H1 (cell line): ENCODE measurements around the gene IL10. TPM values are rescaled to one million over a fixed set of nuclear protein-coding genes. Genes with fewer than 3 reads are reported as not detected.

Experiments used
- CTCF ChIA-PET: fragments of 300-600 bp; sonication (Branson Sonifier 250); formaldehyde crosslinking; loops from one replicate; lab custom pipeline; 2021; ENCODE audit not compliant: partially characterized antibody; lab: Charles Lee
- POLR2A ChIA-PET: fragments of 300-600 bp; sonication (Branson Sonifier 250); formaldehyde crosslinking; loops from one replicate; lab custom pipeline; 2021; ENCODE audit warnings: inconsistent platforms; ENCODE audit not compliant: partially characterized antibody; lab: Charles Lee
- DNase-seq, 2 experiments: peaks; one replicate each; pipeline versions ENCODE4 v3.0.0 to v3.0.0-alpha.2; 2010 to 2022; ENCODE audit warnings: low spot score in 2 of 2, low read depth in 1 of 2, mixed read lengths in 1 of 2
- FAIRE-seq: peaks from 2 replicates; lab custom pipeline; 2011; peaks lifted over from hg19 to GRCh38; lab: Jason Lieb, UNC
- H2AFZ ChIP-seq: 2 replicates; pipeline ENCODE4 v1.8.1; 2012; ENCODE audit warnings: low read length, inconsistent platforms
- H2AK5ac ChIP-seq: 2 replicates; pipeline ENCODE4 v1.6.1; 2013; ENCODE audit warnings: low read depth, low read length
- H2BK120ac ChIP-seq: replicated peaks from 2 replicates; pipeline ENCODE3; 2013; ENCODE audit warnings: low read depth, low read length, inconsistent platforms
- H2BK12ac ChIP-seq: 2 replicates; pipeline ENCODE4 v1.6.1; 2013; ENCODE audit warnings: low read depth, low read length
- H2BK15ac ChIP-seq: 2 replicates; pipeline ENCODE4 v1.6.1; 2013; ENCODE audit warnings: low read length
- H2BK20ac ChIP-seq: 2 replicates; pipeline ENCODE4 v1.6.1; 2013; ENCODE audit warnings: low read length
- H2BK5ac ChIP-seq: 2 replicates; pipeline ENCODE4 v1.6.1; 2013; ENCODE audit warnings: low read depth, low read length
- H3K14ac ChIP-seq: 2 replicates; pipeline ENCODE4 v1.6.1; 2013; ENCODE audit warnings: inconsistent platforms; ENCODE audit not compliant: insufficient read length
- H3K18ac ChIP-seq: 2 replicates; pipeline ENCODE4 v1.6.1; 2013; ENCODE audit warnings: low read length; ENCODE audit errors: extremely low read depth
- H3K23ac ChIP-seq: 2 replicates; pipeline ENCODE4 v1.6.1; 2013; ENCODE audit warnings: inconsistent platforms; ENCODE audit not compliant: insufficient read length
- H3K23me2 ChIP-seq: 2 replicates; pipeline ENCODE4 v1.6.1; 2013; ENCODE audit warnings: low read depth, low read length
- H3K27ac ChIP-seq: 2 replicates; pipeline ENCODE4 v1.6.1; 2011; ENCODE audit warnings: low read depth, low read length, inconsistent platforms
- H3K27me3 ChIP-seq, 4 experiments: replicated peaks in 1 of 4; 1 replicate in 1 of 4; 2 replicates in 3 of 4; pipeline versions ENCODE4 v1.6.1 to v1.8.1; 2011 to 2013; ENCODE audit warnings: low read length in 3 of 4, mild to moderate bottlenecking in 3 of 4, inconsistent platforms in 2 of 4, mixed read lengths in 2 of 4, moderate library complexity in 1 of 4; ENCODE audit not compliant: control insufficient read depth in 3 of 4, insufficient read depth in 3 of 4; ENCODE audit errors: extremely low read depth in 1 of 4
- H3K36me3 ChIP-seq, 4 experiments: 2 replicates each; pipeline versions ENCODE4 v1.6.1 to v1.8.1; 2011 to 2013; ENCODE audit warnings: mild to moderate bottlenecking in 4 of 4, low read length in 3 of 4, moderate library complexity in 2 of 4, control low read depth in 1 of 4, inconsistent platforms in 1 of 4; ENCODE audit not compliant: insufficient read depth in 4 of 4, control insufficient read depth in 2 of 4
- H3K4ac ChIP-seq: replicated peaks from 2 replicates; pipeline ENCODE3; 2013; ENCODE audit warnings: low read length, low read depth, mixed read lengths, inconsistent platforms; ENCODE audit not compliant: insufficient read length
- H3K4me1 ChIP-seq, 4 experiments: replicated peaks in 1 of 4; 1 replicate in 1 of 4; 2 replicates in 3 of 4; pipeline versions ENCODE4 v1.6.1 to v1.8.1; 2011 to 2013; ENCODE audit warnings: low read length in 3 of 4, inconsistent platforms in 2 of 4, mixed read lengths in 1 of 4; ENCODE audit not compliant: insufficient read depth in 4 of 4, control insufficient read depth in 3 of 4
- H3K4me2 ChIP-seq, 2 experiments: 2 replicates each; pipeline versions ENCODE4 v1.6.1 to v1.8.1; 2011 to 2013; ENCODE audit warnings: low read depth in 2 of 2, low read length in 2 of 2, control low read depth in 1 of 2, inconsistent platforms in 1 of 2, mild to moderate bottlenecking in 1 of 2; ENCODE audit not compliant: insufficient read depth in 1 of 2
- H3K4me3 ChIP-seq, 4 experiments: fragments of 200-600, 300-600 bp in 1 of 4; sonication (generic), shearing (Covaris generic), sonication (Bioruptor Twin) in 1 of 4; 2 replicates each; pipeline versions ENCODE4 v1.5.1 to v1.8.1; 2011 to 2016; ENCODE audit warnings: low read length in 4 of 4, low read depth in 3 of 4, control low read depth in 2 of 4, inconsistent platforms in 2 of 4, mild to moderate bottlenecking in 2 of 4, mixed read lengths in 1 of 4, moderate library complexity in 1 of 4; ENCODE audit not compliant: insufficient read depth in 2 of 4; ENCODE audit errors: extremely low read depth in 1 of 4
- H3K56ac ChIP-seq: replicated peaks from 2 replicates; pipeline ENCODE3; 2013; ENCODE audit warnings: low read depth, mild to moderate bottlenecking, mixed read lengths, low read length, inconsistent platforms; ENCODE audit not compliant: insufficient read length
- H3K79me1 ChIP-seq: 2 replicates; pipeline ENCODE4 v1.6.1; 2013; ENCODE audit warnings: low read depth, low read length, control low read depth
- H3K79me2 ChIP-seq, 2 experiments: 2 replicates each; pipeline versions ENCODE4 v1.6.1 to v1.8.1; 2012 to 2013; ENCODE audit warnings: low read length in 2 of 2, mild to moderate bottlenecking in 2 of 2, inconsistent platforms in 1 of 2; ENCODE audit not compliant: insufficient read depth in 2 of 2, control insufficient read depth in 1 of 2
- H3K9ac ChIP-seq, 4 experiments: replicated peaks in 1 of 4; 1 replicate in 1 of 4; 2 replicates in 3 of 4; pipeline versions ENCODE4 v1.6.1 to v1.8.1; 2011 to 2013; ENCODE audit warnings: low read depth in 3 of 4, low read length in 3 of 4, control low read depth in 2 of 4, mild to moderate bottlenecking in 2 of 4, moderate library complexity in 2 of 4, inconsistent platforms in 1 of 4; ENCODE audit errors: extremely low read depth in 1 of 4
- H3K9me3 ChIP-seq, 2 experiments: 2 replicates each; pipeline versions ENCODE4 v1.6.1 to v1.8.1; 2012 to 2013; ENCODE audit warnings: mild to moderate bottlenecking in 2 of 2, moderate library complexity in 2 of 2, control low read depth in 1 of 2, inconsistent platforms in 1 of 2, low read depth in 1 of 2, low read length in 1 of 2, mixed read lengths in 1 of 2; ENCODE audit not compliant: insufficient read depth in 2 of 2
- H4K20me1 ChIP-seq, 2 experiments: replicated peaks in 1 of 2; 2 replicates each; pipeline versions ENCODE3 to v1.8.1; 2011 to 2013; ENCODE audit warnings: inconsistent platforms in 2 of 2, low read length in 2 of 2, mild to moderate bottlenecking in 1 of 2; ENCODE audit not compliant: insufficient read depth in 2 of 2, control insufficient read depth in 1 of 2
- H4K5ac ChIP-seq: 2 replicates; pipeline ENCODE4 v1.6.1; 2013; ENCODE audit warnings: low read length, low read depth, mixed read lengths, inconsistent platforms; ENCODE audit not compliant: insufficient read length
- H4K8ac ChIP-seq: 2 replicates; pipeline ENCODE4 v1.8.0; 2013; ENCODE audit warnings: mild to moderate bottlenecking, moderate library complexity, low read length, inconsistent platforms; ENCODE audit not compliant: insufficient read depth; ENCODE audit errors: extremely low read depth
- H4K91ac ChIP-seq: replicated peaks from 2 replicates; pipeline ENCODE3; 2013; ENCODE audit warnings: low read length, mixed read lengths, inconsistent platforms; ENCODE audit not compliant: insufficient read length
- BACH1 ChIP-seq: IDR thresholded peaks from 2 replicates; pipeline ENCODE4 v1.6.1; 2012; ENCODE audit warnings: low read length, improper control_type of control experiment
- BCL11A ChIP-seq, 2 experiments: IDR thresholded peaks; one replicate each; pipeline ENCODE4 v1.6.1; 2011; ENCODE audit warnings: low read depth in 2 of 2, low read length in 2 of 2, mild to moderate bottlenecking in 2 of 2
- CREB1 ChIP-seq: IDR thresholded peaks from 2 replicates; pipeline ENCODE4 v1.6.1; 2012; ENCODE audit warnings: inconsistent platforms
- GTF2F1 ChIP-seq: IDR thresholded peaks from 2 replicates; pipeline ENCODE4 v1.6.1; 2012; ENCODE audit warnings: low read depth, low read length, improper control_type of control experiment, borderline replicate concordance
- JUND ChIP-seq: IDR thresholded peaks from 2 replicates; pipeline ENCODE4 v1.6.1; 2011; ENCODE audit warnings: mild to moderate bottlenecking, improper control_type of control experiment, low read length
- NRF1 ChIP-seq: IDR thresholded peaks from 2 replicates; pipeline ENCODE4 v1.6.1; 2011; ENCODE audit warnings: mild to moderate bottlenecking, low read depth, low read length, improper control_type of control experiment
- POLR2A ChIP-seq, 2 experiments: IDR thresholded peaks; 1 replicate in 1 of 2; 2 replicates in 1 of 2; pipeline ENCODE4 v1.6.1; 2011; ENCODE audit warnings: low read depth in 2 of 2, low read length in 2 of 2, mild to moderate bottlenecking in 2 of 2; ENCODE audit errors: control extremely low read depth in 1 of 2
- RBBP5 ChIP-seq: IDR thresholded peaks from 2 replicates; pipeline ENCODE4 v1.7.1; 2012; ENCODE audit warnings: low read depth, mild to moderate bottlenecking, inconsistent platforms, low read length, moderate library complexity, borderline replicate concordance
- SIRT6 ChIP-seq: IDR thresholded peaks from one replicate; pipeline ENCODE4 v1.7.1; 2012; ENCODE audit warnings: low read length, inconsistent platforms
- WGBS, 2 experiments: shearing (Covaris generic) in 1 of 2; methylation state at CpG; one replicate each; pipeline versions ENCODE4 v1.1.6 to v1.1.7; 2013 to 2015; ENCODE audit warnings: low lambda C conversion rate in 2 of 2, mixed read lengths in 2 of 2, inconsistent platforms in 1 of 2, low coverage in 1 of 2, missing lambda C conversion rate in 1 of 2; ENCODE audit not compliant: insufficient replicate concordance in 2 of 2, insufficient coverage in 1 of 2, insufficient read length in 1 of 2; ENCODE audit errors: extremely low coverage in 1 of 2, missing lambda C conversion rate in 1 of 2; 5-methylcytosine and 5-hydroxymethylcytosine counted together
- polyA plus RNA-seq, 7 experiments: library from polyadenylated mRNA; depleted of rRNA in 3 of 7; stranded (reverse) in 5 of 7; unstranded in 2 of 7; fragments of >200 nt in 5 of 7; fragments of 200-250 nt in 2 of 7; gene quantifications; 1 replicate in 5 of 7; 2 replicates in 1 of 7; 4 replicates in 1 of 7; pipeline versions ENCODE4 v1.2.1 to v1.2.3, GENCODE V29; 2011 to 2013; ENCODE audit warnings: missing spikeins in 2 of 7, mixed read lengths in 2 of 7
- total RNA-seq: library from RNA; stranded (reverse); fragmentation: NEBNext Ultra II Directional; extraction: Animal tissue kit (Norgen Biotek cat#: 25700); gene quantifications from 2 replicates; pipeline ENCODE4 v1.2.1, GENCODE V29; 2021
- TF ChIP-seq, protein P1 (sequence below): IDR thresholded peaks from 2 replicates; pipeline ENCODE4 v1.6.1; 2011; ENCODE audit warnings: low read length, improper control_type of control experiment

IL10 gene
- total and polyA plus RNA-seq, 2 of the 8 experiments (the other 6 are each of a cell fraction or from before 2014, with no cell fraction given) = not detected

DNA sequence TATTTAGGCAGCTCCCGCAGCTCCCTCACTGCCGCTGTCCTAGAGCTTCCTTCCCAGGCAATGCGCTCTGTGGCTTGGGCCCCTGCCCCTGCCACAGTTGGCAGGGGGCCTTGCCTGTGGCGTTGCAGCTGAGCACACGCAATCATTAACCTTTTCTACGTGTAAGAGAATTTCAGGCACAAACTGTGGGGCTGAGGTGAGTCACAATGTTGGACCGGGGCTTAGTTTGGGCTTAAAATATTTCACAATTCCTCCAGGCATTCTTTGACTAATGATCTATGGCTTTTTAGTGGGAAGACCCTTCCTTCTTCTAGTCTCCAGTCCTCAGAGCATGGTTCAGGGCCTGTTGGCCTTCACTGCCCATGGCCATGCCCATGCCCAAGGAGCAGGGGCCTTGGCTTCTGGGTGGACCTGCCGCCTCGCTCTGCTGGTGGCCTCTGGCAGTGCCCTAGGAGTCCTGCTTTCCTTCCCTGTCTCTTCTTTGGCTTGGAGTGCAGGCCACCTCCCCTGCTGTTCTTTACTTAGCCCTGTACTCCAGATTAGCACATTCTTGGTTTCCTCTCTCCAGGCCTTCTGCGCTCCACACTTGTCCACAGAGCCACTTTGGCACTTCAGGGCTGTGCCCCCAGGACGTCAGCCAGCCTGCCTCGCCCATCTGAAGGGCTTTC, 48.4 kb downstream of the IL10 start:
- H3K4me3 ChIP-seq = no peak overlapping the region
- H3K79me2 ChIP-seq = peaks cover 0 to 22% of the 10 kb centered on the region in 2 experiments; a peak in 1 of 4 replicates
- no peaks in the 10 kb centered on the region for H3K36me3 ChIP-seq
- 0 out of 2 replicates have a peak overlapping the region, but pooled peaks have one; percentile 66 for H2BK5ac ChIP-seq
- no peak for DNase-seq
- no peak overlapping the region for H4K91ac ChIP-seq
- no peak for FAIRE-seq
- H3K23ac ChIP-seq = no peak overlapping the region
- H2BK15ac ChIP-seq = no peak overlapping the region
- H3K23me2 ChIP-seq = no peaks in the 10 kb centered on the region
- 0 out of 2 replicates have a peak overlapping the region, but pooled peaks have one; percentile 20 for H3K18ac ChIP-seq
- H4K5ac ChIP-seq = no peak overlapping the region
- H3K4me2 ChIP-seq = no peak overlapping the region
- no peak overlapping the region for H2BK12ac ChIP-seq
- H3K27ac ChIP-seq = no peak overlapping the region
- no peak overlapping the region for H3K4ac ChIP-seq
- no peak overlapping the region; the same call in 1 of the 2 replicates for H2AK5ac ChIP-seq
- peaks cover 8% of the 10 kb centered on the region for H3K79me1 ChIP-seq
- no peak overlapping the region for H2AFZ ChIP-seq
- H3K56ac ChIP-seq = no peak overlapping the region
- no peaks in the 10 kb centered on the region for H3K9me3 ChIP-seq
- H4K20me1 ChIP-seq = peaks cover 12 to 24% of the 10 kb centered on the region in 2 experiments
- POLR2A ChIA-PET = interaction anchor here (1.1 kb wide), 1 partner anchor 26 kb away, joined by 3 read pairs; no protein-coding TSS in a partner anchor
- no peak overlapping the region for H2BK20ac ChIP-seq
- CTCF ChIA-PET = interaction anchor here (0.6 to 6.3 kb wide), 24 partner anchors 10 to 250 kb away, joined by 3 to 77 read pairs (median 6); partner anchors contain the start of genes DYRK3 and EIF2D
- H3K27me3 ChIP-seq = no peaks in the 10 kb centered on the region
- H3K9ac ChIP-seq = no peak overlapping the region
- H3K4me1 ChIP-seq = peaks cover 6 to 13% (median 8%) of the 10 kb centered on the region in 4 experiments
- H4K8ac ChIP-seq = no peak overlapping the region
- 72% methylated on average over 12 of the region's 12 CpGs; no CpG with 5 or more reads in 1 of the 2 experiments for WGBS, 2 experiments
- H2BK120ac ChIP-seq = no peak overlapping the region
- no peak overlapping the region for H3K14ac ChIP-seq
- TF ChIP-seq BCL11A (IDR thresholded peaks at IDR 0.05; ENCODE audit: low read depth in 2 of 2, low read length in 2 of 2) (no peak), SIRT6 (no peak), JUND (no peak), POLR2A (IDR thresholded peaks at IDR 0.05; ENCODE audit: control extremely low read depth in 1 of 2, low read depth in 2 of 2, low read length in 2 of 2) (no peak), BACH1 (no peak), CREB1 (no peak), NRF1 (no peak), GTF2F1 (no peak), RBBP5 (no peak)
- TF ChIP-seq, protein P1, sequence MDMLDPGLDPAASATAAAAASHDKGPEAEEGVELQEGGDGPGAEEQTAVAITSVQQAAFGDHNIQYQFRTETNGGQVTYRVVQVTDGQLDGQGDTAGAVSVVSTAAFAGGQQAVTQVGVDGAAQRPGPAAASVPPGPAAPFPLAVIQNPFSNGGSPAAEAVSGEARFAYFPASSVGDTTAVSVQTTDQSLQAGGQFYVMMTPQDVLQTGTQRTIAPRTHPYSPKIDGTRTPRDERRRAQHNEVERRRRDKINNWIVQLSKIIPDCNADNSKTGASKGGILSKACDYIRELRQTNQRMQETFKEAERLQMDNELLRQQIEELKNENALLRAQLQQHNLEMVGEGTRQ = no peak
